GM18526 (cell line): ENCODE measurements around the gene MYO19.

Experiments
- POLR2A ChIP-seq: IDR thresholded peaks from 3 replicates; pipeline ENCODE4 v1.6.1; 2011; ENCODE audit not compliant: insufficient read length; ENCODE audit errors: extremely low read depth

The MYO19 gene, protein sequence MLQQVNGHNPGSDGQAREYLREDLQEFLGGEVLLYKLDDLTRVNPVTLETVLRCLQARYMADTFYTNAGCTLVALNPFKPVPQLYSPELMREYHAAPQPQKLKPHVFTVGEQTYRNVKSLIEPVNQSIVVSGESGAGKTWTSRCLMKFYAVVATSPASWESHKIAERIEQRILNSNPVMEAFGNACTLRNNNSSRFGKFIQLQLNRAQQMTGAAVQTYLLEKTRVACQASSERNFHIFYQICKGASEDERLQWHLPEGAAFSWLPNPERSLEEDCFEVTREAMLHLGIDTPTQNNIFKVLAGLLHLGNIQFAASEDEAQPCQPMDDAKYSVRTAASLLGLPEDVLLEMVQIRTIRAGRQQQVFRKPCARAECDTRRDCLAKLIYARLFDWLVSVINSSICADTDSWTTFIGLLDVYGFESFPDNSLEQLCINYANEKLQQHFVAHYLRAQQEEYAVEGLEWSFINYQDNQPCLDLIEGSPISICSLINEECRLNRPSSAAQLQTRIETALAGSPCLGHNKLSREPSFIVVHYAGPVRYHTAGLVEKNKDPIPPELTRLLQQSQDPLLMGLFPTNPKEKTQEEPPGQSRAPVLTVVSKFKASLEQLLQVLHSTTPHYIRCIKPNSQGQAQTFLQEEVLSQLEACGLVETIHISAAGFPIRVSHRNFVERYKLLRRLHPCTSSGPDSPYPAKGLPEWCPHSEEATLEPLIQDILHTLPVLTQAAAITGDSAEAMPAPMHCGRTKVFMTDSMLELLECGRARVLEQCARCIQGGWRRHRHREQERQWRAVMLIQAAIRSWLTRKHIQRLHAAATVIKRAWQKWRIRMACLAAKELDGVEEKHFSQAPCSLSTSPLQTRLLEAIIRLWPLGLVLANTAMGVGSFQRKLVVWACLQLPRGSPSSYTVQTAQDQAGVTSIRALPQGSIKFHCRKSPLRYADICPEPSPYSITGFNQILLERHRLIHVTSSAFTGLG

GRCh38 chr17:36534840-36535668 is at the start of gene MYO19, which contains the start of gene PIGW:
MYO19 (minus strand) TSS chr17:36534868; CDS start chr17:36532538, 2,330 bp downstream.
PIGW (plus strand) TSS chr17:36534987; CDS start chr17:36537102, 2,115 bp downstream.
- TF ChIP-seq POLR2A: peak; percentile 92

GRCh38 chr17:36583787-36584186 is 49.1 kb upstream of the MYO19 start:
- TF ChIP-seq POLR2A: no peak

DNA sequence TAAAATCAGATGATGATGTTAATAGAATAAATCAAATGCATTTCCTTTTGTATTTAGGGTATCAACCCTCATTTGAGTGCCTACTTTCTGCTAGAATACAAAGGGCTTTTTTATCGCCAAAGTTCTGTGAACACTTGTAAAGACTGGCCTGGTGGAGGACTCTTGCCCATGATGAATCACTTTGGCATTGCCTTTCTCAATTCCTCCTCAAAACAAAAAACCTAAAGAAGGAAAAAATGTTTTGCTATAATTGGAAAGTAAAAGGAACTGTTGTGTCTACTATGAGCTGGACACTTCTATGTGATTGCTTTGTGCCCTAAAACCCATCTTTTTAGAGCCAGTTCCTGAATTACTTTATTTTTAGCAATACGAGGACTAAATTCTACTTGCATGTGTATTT is 44.0 kb upstream of the MYO19 start:
- no peak for TF ChIP-seq POLR2A

GRCh38 chr17:36576793-36577192 is 42.1 kb upstream of the MYO19 start:
- TF ChIP-seq POLR2A: no peak

DNA sequence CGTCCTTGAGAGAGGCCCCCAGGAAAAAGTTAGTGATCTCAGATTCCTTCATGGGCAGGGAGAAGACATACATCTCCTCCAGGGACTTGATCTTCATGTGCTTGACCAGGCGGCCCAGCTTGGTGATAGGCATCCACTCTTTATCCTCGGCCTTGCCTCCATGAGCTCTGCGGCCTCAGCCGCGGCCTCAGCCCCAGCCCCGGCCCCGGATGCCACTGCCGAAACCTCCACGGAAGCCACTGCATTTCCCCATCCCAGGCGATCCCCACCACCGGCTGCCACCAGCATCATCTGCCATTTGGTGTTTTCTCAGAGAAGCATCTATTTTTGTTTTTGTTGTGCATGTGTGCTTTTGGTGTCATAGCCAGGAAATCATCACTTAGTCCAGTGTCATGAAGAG is 40.4 kb upstream of the MYO19 start:
- no peak for TF ChIP-seq POLR2A

DNA sequence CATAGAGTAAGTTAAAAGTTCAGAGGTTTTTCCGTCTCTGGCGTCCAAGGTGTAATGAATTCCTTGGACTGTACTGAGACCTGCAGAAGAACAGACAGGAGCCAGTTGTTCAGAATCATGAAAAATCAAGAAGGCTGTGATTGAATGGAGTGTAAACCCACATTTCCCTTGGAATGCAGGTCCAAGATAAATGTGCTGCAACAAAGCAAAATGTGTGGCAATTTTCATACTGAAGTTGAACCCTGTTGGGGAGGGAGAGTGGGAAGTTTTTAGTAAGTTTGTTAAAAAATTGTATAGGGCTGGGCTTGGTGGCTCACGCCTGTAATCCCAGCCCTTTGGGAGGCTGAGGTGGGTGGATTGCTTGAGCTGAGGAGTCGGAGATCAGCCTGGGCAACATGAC is 31.4 kb upstream of the MYO19 start:
- no peak for TF ChIP-seq POLR2A

DNA sequence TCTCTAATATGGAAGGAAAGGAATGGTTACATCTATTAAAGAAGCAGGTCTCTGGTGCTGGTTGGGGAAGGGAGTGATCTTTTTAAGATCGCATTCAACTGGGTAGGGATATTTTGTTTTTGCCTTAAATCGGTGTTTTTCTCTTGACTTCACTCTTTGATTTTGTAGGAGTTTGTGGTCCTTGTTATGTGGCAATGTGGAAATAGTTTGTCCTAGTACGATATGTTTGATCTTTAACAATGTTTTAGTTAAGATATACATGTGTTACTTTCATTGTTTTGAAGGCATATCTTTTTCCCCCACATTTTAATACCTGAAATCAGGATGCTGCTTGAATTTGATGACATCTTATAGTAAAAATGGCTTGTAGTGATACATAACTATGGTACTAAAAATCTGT is 18.8 kb upstream of the MYO19 start:
- no peak for TF ChIP-seq POLR2A

- no peak for TF ChIP-seq POLR2A
Measured at GRCh38 chr17:36550491-36551417, 16.1 kb upstream of the MYO19 start.

DNA sequence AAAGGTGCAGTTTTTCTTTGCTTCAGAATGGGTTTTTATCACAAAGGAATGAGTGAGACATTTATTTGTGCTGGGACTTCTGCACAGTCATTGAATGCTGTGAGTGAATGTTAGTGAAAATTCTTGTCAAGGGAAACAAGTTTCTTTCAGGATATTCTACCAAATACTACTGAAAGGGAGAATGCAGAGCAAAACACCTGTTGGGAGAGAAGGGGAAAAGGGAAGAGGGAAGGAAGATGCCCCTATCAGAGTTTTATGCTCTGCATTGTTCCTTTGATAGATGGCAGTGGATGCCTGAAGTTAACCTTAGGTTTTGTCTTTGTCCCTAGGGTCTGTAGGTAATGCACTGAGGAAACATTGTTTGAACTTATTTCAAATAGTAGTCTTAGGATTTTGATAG is 13.1 kb upstream of the MYO19 start:
- TF ChIP-seq POLR2A: no peak

GRCh38 chr17:36546418-36547093 is 11.9 kb upstream of the MYO19 start:
- TF ChIP-seq POLR2A: no peak

- TF ChIP-seq POLR2A: peak; percentile 29
Measured at GRCh38 chr17:36545465-36546417, 11.1 kb upstream of the MYO19 start.

GRCh38 chr17:36545077-36545464 is 10.4 kb upstream of the MYO19 start:
- no peak for TF ChIP-seq POLR2A
